Liver (tissue), 9 donors: ENCODE results near the gene TEX36. TPM values are rescaled to one million over a fixed set of nuclear protein-coding genes. Genes with fewer than 3 reads are reported as not detected.

Experiments used
- DNase-seq: peaks from one replicate; pipeline ENCODE4 v3.0.0-alpha.2; 2017; ENCODE audit warnings: low spot score
- H3K27ac ChIP-seq, 2 donors: one replicate each; pipeline ENCODE4 v1.7.0; 2013; ENCODE audit warnings: inconsistent platforms in 2 of 2, low read length in 2 of 2, control low read depth in 1 of 2, low read depth in 1 of 2, mild to moderate bottlenecking in 1 of 2
- H3K27me3 ChIP-seq, 4 donors: one replicate each; pipeline versions ENCODE4 v1.6.1 to v1.7.0; 2013; ENCODE audit warnings: low read length in 3 of 4, inconsistent platforms in 1 of 4, mild to moderate bottlenecking in 1 of 4, moderate library complexity in 1 of 4; ENCODE audit not compliant: control insufficient read depth in 4 of 4, insufficient read depth in 4 of 4
- H3K36me3 ChIP-seq, 4 donors: one replicate each; pipeline versions ENCODE4 v1.6.1 to v1.7.0; 2013; ENCODE audit warnings: low read length in 3 of 4, mild to moderate bottlenecking in 3 of 4, low read depth in 1 of 4, moderate library complexity in 1 of 4; ENCODE audit not compliant: control insufficient read depth in 4 of 4, insufficient read depth in 3 of 4
- H3K4me1 ChIP-seq, 4 donors: one replicate each; pipeline versions ENCODE4 v1.6.1 to v1.7.0; 2013; ENCODE audit warnings: low read length in 3 of 4, mild to moderate bottlenecking in 3 of 4, moderate library complexity in 1 of 4; ENCODE audit not compliant: control insufficient read depth in 4 of 4, insufficient read depth in 4 of 4
- H3K4me3 ChIP-seq, 3 donors: one replicate each; pipeline versions ENCODE4 v1.6.1 to v1.7.0; 2013; ENCODE audit warnings: low read length in 3 of 3, control low read depth in 1 of 3, low read depth in 1 of 3, mild to moderate bottlenecking in 1 of 3
- H3K9ac ChIP-seq, 2 donors: one replicate each; pipeline ENCODE4 v1.7.0; 2013; ENCODE audit warnings: low read length in 2 of 2, mild to moderate bottlenecking in 2 of 2, moderate library complexity in 2 of 2, control low read depth in 1 of 2, low read depth in 1 of 2
- H3K9me3 ChIP-seq, 4 donors: one replicate each; pipeline versions ENCODE4 v1.6.1 to v1.7.0; 2013; ENCODE audit warnings: low read length in 3 of 4; ENCODE audit not compliant: control insufficient read depth in 4 of 4
- ATF3 ChIP-seq: IDR thresholded peaks from 2 replicates; pipeline ENCODE4 v1.6.1; 2016; ENCODE audit warnings: antibody characterized with exemption
- CTCF ChIP-seq: fragments of 150-350 bp; IDR thresholded peaks from 2 replicates; pipeline ENCODE4 v1.5.1; 2017; ENCODE audit warnings: improper control_type of control experiment, low read depth, low read length; ENCODE audit not compliant: missing input control
- EGR1 ChIP-seq, 2 donors: IDR thresholded peaks; 2 replicates each; pipeline ENCODE4 v1.6.1; 2016 to 2018; ENCODE audit warnings: antibody characterized with exemption in 2 of 2, low read depth in 2 of 2
- FOXA1 ChIP-seq: IDR thresholded peaks from 2 replicates; pipeline ENCODE4 v1.6.1; 2016; ENCODE audit warnings: antibody characterized with exemption
- FOXA2 ChIP-seq: IDR thresholded peaks from 2 replicates; pipeline ENCODE4 v1.6.1; 2016; ENCODE audit warnings: antibody characterized with exemption
- GABPA ChIP-seq, 2 donors: IDR thresholded peaks in 1 of 2; conservative IDR thresholded peaks in 1 of 2; 2 replicates each; pipeline ENCODE4 v1.6.1; 2016; ENCODE audit warnings: antibody characterized with exemption in 2 of 2, mild to moderate bottlenecking in 1 of 2, moderate library complexity in 1 of 2
- HNF4A ChIP-seq, 2 donors: conservative IDR thresholded peaks; 2 replicates each; pipeline ENCODE4 v1.6.1; 2016; ENCODE audit warnings: antibody characterized with exemption in 2 of 2, mild to moderate bottlenecking in 2 of 2
- HNF4G ChIP-seq: IDR thresholded peaks from 2 replicates; pipeline ENCODE4 v1.6.1; 2016; ENCODE audit warnings: antibody characterized with exemption
- JUND ChIP-seq, 2 donors: IDR thresholded peaks; 2 replicates each; pipeline ENCODE4 v1.6.1; 2016; ENCODE audit warnings: antibody characterized with exemption in 2 of 2
- MAX ChIP-seq: IDR thresholded peaks from 2 replicates; pipeline ENCODE4 v1.6.1; 2016; ENCODE audit warnings: antibody characterized with exemption
- NR2F2 ChIP-seq: IDR thresholded peaks from 2 replicates; pipeline ENCODE4 v1.6.1; 2016; ENCODE audit warnings: antibody characterized with exemption
- RAD21 ChIP-seq, 2 donors: IDR thresholded peaks; 2 replicates each; pipeline ENCODE4 v1.6.1; 2016; ENCODE audit warnings: antibody characterized with exemption in 2 of 2, mild to moderate bottlenecking in 2 of 2
- REST ChIP-seq: IDR thresholded peaks from 2 replicates; pipeline ENCODE4 v1.6.1; 2016; ENCODE audit warnings: antibody characterized with exemption, mild to moderate bottlenecking
- RXRA ChIP-seq, 2 donors: IDR thresholded peaks; 2 replicates each; pipeline ENCODE4 v1.6.1; 2017 to 2018; ENCODE audit warnings: antibody characterized with exemption in 2 of 2, mild to moderate bottlenecking in 1 of 2
- SP1 ChIP-seq: IDR thresholded peaks from 2 replicates; pipeline ENCODE4 v1.6.1; 2018; ENCODE audit warnings: antibody characterized with exemption, mild to moderate bottlenecking
- TAF1 ChIP-seq: conservative IDR thresholded peaks from 2 replicates; pipeline ENCODE4 v1.6.1; 2016; ENCODE audit warnings: antibody characterized with exemption, mild to moderate bottlenecking
- YY1 ChIP-seq: IDR thresholded peaks from 2 replicates; pipeline ENCODE4 v1.6.1; 2016; ENCODE audit warnings: antibody characterized with exemption, mild to moderate bottlenecking
- ZBTB33 ChIP-seq: IDR thresholded peaks from 2 replicates; pipeline ENCODE4 v1.6.1; 2016; ENCODE audit warnings: antibody characterized with exemption
- WGBS: extraction: QIAGEN DNeasy Blood & Tissue Kit; methylation state at CpG from one replicate; pipeline ENCODE4 v1.1.7; 2013; 5-methylcytosine and 5-hydroxymethylcytosine counted together
- polyA plus RNA-seq, 2 donors: library from polyadenylated mRNA; stranded (reverse) in 1 of 2; unstranded in 1 of 2; fragments of 200-250 nt in 1 of 2; fragments of >200 nt in 1 of 2; fragmentation: Nextera tagmentation in 1 of 2; extraction: Ambion mirVana in 1 of 2; gene quantifications; one replicate each; pipeline versions ENCODE4 v1.2.1 to v1.2.3, GENCODE V29; 2013 to 2015
- total RNA-seq, 2 donors: library from RNA; depleted of rRNA; stranded (reverse); fragments of >200 nt; gene quantifications; one replicate each; pipeline ENCODE4 v1.2.3, GENCODE V29; 2014
- donor health status: healthy.
- donor health status: healthy.
- donor health status: healthy.
- donor health status: healthy.
- donor health status: healthy.

Gene TEX36
- total and polyA plus RNA-seq, 4 donors = not detected

GRCh38 chr10:125687507-125688185 lies 4.7 kb upstream of the TEX36 start:
- H3K36me3 ChIP-seq = no peaks in the 10 kb centered on the region
- no peak for DNase-seq
- H3K9me3 ChIP-seq = no peaks in the 10 kb centered on the region
- no peaks in the 10 kb centered on the region for H3K4me1 ChIP-seq
- TF ChIP-seq YY1 (no peak), HNF4G (no peak), EGR1 (IDR thresholded peaks at IDR 0.05; ENCODE audit: low read depth in 2 of 2) (no peak), ZBTB33 (no peak), HNF4A (conservative IDR thresholded peaks at IDR 0.05) (no peak), CTCF (no peak), REST (no peak), SP1 (no peak), GABPA (IDR thresholded peaks at IDR 0.05 in 1 of 2, conservative IDR thresholded peaks at IDR 0.05 in 1 of 2) (no peak), JUND (IDR thresholded peaks at IDR 0.05) (no peak), FOXA2 (no peak), TAF1 (no peak), NR2F2 (no peak), FOXA1 (no peak), ATF3 (no peak), RAD21 (IDR thresholded peaks at IDR 0.05) (no peak), RXRA (IDR thresholded peaks at IDR 0.05) (no peak), MAX (no peak)
- WGBS = 71% methylated on average over 3 of the region's 3 CpGs
- H3K4me3 ChIP-seq = no peak overlapping the region
- peaks cover 0 to 8% (median 0%) of the 10 kb centered on the region in 4 donors for H3K27me3 ChIP-seq
- no peak overlapping the region for H3K27ac ChIP-seq
- no peak overlapping the region for H3K9ac ChIP-seq
